Retinal pigment epithelial cell (primary cell): ENCODE measurements around the gene LIMCH1.
"Not testable (repeated sequence)": the region's sequence is repeated elsewhere in the genome, so short reads cannot be mapped to it uniquely, and the experiment has no call there.

Experiments
- DNase-seq: peaks from one replicate; pipeline ENCODE4 v3.0.0-alpha.2; 2010; ENCODE audit warnings: low read depth
- H3K4me3 ChIP-seq: 2 replicates; pipeline ENCODE4 v1.5.1; 2011; ENCODE audit warnings: mild to moderate bottlenecking, low read length, control low read depth, moderate library complexity
- TF ChIP-seq, protein P1 (sequence below): conservative IDR thresholded peaks from 2 replicates; pipeline ENCODE4 v1.5.1; 2011; ENCODE audit warnings: low read depth, low read length, control low read depth, inconsistent platforms

LIMCH1 gene

DNA sequence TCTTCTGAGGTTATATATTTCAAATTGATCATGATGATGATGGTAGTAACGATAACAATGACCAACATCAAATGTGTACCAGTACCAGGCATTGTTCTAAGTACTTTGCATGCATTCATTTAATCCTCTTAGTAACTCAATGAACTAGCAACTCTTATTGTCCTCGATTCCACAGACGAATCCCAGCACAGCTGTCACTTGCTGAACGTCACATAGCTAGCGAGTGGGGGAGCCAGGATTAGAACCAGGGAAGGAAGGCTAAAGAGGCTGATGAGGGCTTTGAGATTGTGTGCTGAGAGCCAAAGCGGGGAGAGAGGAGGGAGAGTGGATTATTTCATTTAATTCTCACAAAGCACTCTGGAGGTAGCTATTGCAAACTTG, 106.9 kb downstream of the LIMCH1 start:
- TF ChIP-seq, protein P1, sequence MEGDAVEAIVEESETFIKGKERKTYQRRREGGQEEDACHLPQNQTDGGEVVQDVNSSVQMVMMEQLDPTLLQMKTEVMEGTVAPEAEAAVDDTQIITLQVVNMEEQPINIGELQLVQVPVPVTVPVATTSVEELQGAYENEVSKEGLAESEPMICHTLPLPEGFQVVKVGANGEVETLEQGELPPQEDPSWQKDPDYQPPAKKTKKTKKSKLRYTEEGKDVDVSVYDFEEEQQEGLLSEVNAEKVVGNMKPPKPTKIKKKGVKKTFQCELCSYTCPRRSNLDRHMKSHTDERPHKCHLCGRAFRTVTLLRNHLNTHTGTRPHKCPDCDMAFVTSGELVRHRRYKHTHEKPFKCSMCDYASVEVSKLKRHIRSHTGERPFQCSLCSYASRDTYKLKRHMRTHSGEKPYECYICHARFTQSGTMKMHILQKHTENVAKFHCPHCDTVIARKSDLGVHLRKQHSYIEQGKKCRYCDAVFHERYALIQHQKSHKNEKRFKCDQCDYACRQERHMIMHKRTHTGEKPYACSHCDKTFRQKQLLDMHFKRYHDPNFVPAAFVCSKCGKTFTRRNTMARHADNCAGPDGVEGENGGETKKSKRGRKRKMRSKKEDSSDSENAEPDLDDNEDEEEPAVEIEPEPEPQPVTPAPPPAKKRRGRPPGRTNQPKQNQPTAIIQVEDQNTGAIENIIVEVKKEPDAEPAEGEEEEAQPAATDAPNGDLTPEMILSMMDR = no peak
- no peak overlapping the region for H3K4me3 ChIP-seq
- DNase-seq = no peak

DNA sequence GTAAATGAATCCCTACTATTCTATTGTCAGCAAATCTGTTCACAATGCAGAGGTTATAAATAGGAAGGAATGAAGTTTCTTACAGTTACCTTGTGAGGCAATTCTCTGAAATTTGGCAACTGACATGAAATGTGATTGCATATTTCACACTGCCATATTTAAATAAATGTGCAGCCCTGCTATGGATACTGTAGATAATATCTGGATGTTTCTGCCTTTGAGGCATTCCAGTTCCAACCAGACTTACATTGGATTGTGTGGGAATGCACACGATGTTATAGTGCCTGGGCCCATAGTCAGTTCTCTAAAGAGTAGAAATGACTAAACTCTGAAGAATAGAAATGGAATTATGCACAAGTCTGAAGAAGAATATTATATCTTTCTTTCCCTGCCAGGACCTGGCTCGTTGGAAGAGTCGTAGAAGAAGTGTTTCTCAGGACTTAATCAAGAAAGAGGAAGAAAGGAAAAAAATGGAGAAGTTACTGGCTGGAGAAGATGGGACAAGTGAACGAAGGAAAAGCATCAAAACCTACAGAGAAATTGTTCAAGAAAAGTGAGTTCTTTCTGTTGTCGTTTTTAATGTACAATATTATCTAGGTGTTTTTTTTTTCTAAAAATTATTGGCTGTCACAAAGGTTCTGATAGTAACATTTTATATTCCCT, 107.9 kb downstream of the LIMCH1 start:
- TF ChIP-seq, protein P1 = no peak
- DNase-seq = no peak
- H3K4me3 ChIP-seq = no peak overlapping the region

DNA sequence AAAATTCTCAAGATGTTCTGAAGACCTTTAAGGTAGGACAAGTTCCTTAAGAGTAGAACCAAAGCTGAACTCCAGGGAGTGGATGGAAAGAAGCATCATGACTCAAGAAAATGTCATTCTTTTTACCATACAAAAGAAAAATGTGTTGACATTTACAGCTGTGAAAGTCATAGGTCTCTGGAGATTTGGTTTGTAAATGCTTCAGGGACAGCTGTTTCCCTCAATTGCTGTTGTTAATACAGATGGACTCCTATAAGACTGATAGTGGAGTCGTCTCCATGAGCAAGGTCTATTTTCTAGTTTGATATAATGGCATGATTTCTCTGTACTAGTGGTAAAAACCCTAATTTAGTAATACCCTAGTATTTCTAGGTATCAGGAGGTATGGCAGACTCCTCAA, 108.9 kb downstream of the LIMCH1 start:
- H3K4me3 ChIP-seq = no peak overlapping the region
- no peak for DNase-seq
- TF ChIP-seq, protein P1 = no peak

DNA sequence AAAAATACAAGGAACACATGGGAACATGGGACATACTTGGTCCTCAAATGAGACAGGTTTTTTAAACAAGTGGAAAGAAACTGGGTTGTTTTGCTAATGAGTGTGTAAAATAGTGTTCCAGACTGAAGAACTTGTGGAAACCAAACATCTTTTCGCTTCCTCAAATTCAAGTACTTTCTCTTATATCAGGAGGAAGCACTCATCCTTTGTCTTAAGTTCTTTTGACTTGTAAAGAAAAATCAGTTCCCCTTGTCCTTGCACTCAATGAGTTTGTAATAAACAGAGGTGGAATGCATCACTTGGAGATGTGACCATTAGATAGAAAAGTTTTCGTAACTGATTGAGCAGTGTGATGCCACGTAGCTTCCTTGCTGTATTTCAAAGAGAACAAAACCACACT, 109.4 kb downstream of the LIMCH1 start:
- TF ChIP-seq, protein P1 = no peak
- DNase-seq = no peak
- H3K4me3 ChIP-seq = no peak overlapping the region

DNA sequence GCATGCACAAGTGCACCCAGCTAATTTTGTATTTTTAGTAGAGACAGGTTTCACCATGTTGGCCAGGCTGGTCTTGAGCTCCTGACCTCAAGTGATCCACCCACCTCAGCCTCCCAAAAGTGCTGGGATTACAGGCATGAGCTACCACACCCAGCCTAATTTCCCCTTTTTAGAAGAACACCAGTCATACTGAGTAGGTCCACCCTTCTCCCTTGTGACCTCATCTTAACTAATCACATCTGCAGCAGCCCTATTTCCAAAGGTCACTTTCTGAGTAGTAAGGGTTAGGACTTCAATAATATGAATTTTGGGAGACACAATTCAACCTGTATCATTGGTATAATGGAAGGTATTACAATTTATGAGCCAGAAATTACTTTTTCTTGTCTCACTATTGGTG, 113.2 kb downstream of the LIMCH1 start:
- not testable (repeated sequence) for DNase-seq, H3K4me3 ChIP-seq

DNA sequence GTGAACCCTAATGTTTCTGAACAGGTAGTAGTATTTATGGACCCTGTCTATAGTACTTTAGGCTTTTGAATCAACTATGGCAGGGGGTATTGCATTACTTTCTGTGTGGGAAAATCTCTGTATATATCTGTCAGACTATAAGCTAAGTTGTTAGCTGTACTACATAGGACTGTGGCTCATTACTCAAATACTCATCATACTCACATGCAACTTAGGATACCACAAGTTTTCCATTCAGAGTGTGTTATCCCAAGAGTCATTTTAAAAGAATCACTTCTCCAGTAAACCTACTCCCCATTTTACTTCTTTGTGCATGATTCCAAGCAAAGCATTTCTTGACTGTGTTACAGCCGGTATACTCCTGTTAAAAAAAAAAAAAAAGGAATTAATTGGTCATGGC, 115.0 kb downstream of the LIMCH1 start:
- no peak for DNase-seq
- TF ChIP-seq, protein P1 = no peak
- H3K4me3 ChIP-seq = no peak overlapping the region

DNA sequence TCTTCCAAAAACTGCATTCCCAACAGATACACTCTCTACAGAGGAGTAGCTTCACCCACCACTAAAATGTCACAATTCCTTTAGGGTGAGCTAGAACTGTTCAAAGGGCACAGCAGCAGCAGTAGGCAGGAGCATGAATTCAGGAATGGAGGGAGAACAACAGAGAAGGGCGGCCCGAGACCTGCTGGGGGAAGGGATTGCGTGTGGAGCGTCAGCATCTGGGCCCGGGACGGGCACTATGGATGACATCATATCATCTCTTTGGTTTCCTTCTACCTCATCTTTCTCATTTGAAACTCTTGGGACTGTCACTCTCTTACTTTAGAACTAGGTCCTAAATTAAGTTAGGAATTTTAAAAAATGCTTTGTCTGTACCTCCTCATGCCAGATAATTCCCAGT, 115.6 kb downstream of the LIMCH1 start:
- TF ChIP-seq, protein P1 = no peak
- H3K4me3 ChIP-seq = no peak overlapping the region
- DNase-seq = no peak
